Type B pancreatic cell (in vitro differentiated cells): Measurements from ENCODE around the gene TBXAS1. TPM values are rescaled to one million over a fixed set of nuclear protein-coding genes. Genes with fewer than 3 reads are reported as not detected.

Source experiments
- DNase-seq: peaks from one replicate; pipeline ENCODE4 v3.0.0; 2021; ENCODE audit warnings: mixed read lengths; ENCODE audit not compliant: unreplicated experiment; ENCODE audit errors: extremely low spot score
- H3K27ac Mint-ChIP-seq: 2 replicates; pipeline ENCODE4 v1.8.0; 2021; ENCODE audit warnings: mild to moderate bottlenecking, mixed read lengths
- H3K27me3 Mint-ChIP-seq: 2 replicates; pipeline ENCODE4 v1.8.0; 2021; ENCODE audit warnings: mixed read lengths
- H3K36me3 Mint-ChIP-seq: 2 replicates; pipeline ENCODE4 v1.8.0; 2021; ENCODE audit warnings: mixed read lengths
- H3K4me1 Mint-ChIP-seq: one replicate; pipeline ENCODE4 v1.8.0; 2021; ENCODE audit warnings: mixed read lengths; ENCODE audit not compliant: unreplicated experiment
- H3K4me3 Mint-ChIP-seq: 2 replicates; pipeline ENCODE4 v1.8.0; 2021; ENCODE audit warnings: mild to moderate bottlenecking, mixed read lengths
- H3K9me3 Mint-ChIP-seq: 2 replicates; pipeline ENCODE4 v1.8.0; 2021; ENCODE audit warnings: mixed read lengths
- total RNA-seq: library from RNA; stranded (reverse); gene quantifications from 2 replicates; pipeline ENCODE4 v1.2.1, GENCODE V29; 2021; ENCODE audit warnings: low replicate concordance
- TF ChIP-seq, protein P1 (sequence below): fragments of 200-600 bp; sonication (generic); conservative IDR thresholded peaks from 2 replicates; pipeline ENCODE4 v1.5.0; 2021; ENCODE audit warnings: antibody characterized with exemption, mild to moderate bottlenecking

TBXAS1 gene
- total RNA-seq, 1 donor from 2014 or later, result 5.8 TPM

- H3K36me3 Mint-ChIP-seq, result no peaks in the 10 kb centered on the region
- H3K27ac Mint-ChIP-seq, result peak overlapping the region; percentile 41
- H3K4me1 Mint-ChIP-seq, result peaks cover 25% of the 10 kb centered on the region
- peak overlapping the region; percentile 18 for H3K4me3 Mint-ChIP-seq
- TF ChIP-seq, protein P1, sequence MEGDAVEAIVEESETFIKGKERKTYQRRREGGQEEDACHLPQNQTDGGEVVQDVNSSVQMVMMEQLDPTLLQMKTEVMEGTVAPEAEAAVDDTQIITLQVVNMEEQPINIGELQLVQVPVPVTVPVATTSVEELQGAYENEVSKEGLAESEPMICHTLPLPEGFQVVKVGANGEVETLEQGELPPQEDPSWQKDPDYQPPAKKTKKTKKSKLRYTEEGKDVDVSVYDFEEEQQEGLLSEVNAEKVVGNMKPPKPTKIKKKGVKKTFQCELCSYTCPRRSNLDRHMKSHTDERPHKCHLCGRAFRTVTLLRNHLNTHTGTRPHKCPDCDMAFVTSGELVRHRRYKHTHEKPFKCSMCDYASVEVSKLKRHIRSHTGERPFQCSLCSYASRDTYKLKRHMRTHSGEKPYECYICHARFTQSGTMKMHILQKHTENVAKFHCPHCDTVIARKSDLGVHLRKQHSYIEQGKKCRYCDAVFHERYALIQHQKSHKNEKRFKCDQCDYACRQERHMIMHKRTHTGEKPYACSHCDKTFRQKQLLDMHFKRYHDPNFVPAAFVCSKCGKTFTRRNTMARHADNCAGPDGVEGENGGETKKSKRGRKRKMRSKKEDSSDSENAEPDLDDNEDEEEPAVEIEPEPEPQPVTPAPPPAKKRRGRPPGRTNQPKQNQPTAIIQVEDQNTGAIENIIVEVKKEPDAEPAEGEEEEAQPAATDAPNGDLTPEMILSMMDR, result no peak
- H3K9me3 Mint-ChIP-seq, result no peaks in the 10 kb centered on the region
- H3K27me3 Mint-ChIP-seq, result peaks cover 2% of the 10 kb centered on the region
- no peak for DNase-seq
These were observed 42.8 kb downstream of the TBXAS1 start for GRCh38 chr7:139871820-139872219.

- Mint-ChIP-seq H3K36me3 (no peaks in the 10 kb centered on the region), H3K27me3 (peaks cover 2% of the 10 kb centered on the region), H3K4me3 (no peak overlapping the region), H3K27ac (no peak overlapping the region), H3K9me3 (no peaks in the 10 kb centered on the region), H3K4me1 (peaks cover 26% of the 10 kb centered on the region)
- TF ChIP-seq, protein P1, result no peak
- no peak for DNase-seq
These were observed 44.7 kb downstream of the TBXAS1 start for GRCh38 chr7:139873593-139874301.

DNA sequence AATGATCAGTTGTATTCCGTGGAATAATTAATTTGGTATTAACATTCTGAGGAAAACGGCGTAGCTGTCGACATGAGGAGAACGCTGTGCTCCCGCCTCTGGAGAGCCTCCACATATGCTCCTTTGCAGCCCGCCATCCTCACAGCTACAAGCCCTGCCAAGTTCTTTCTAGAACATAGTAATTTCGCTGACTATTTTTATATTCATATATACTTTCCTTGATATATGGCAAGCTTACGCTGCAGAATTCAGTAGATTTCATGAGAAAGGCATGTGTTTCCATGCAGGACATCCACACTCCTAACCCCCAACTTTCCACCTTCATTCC, 45.2 kb downstream of the TBXAS1 start:
- TF ChIP-seq, protein P1, result no peak
- no peak overlapping the region for H3K4me3 Mint-ChIP-seq
- H3K4me1 Mint-ChIP-seq, result peaks cover 26% of the 10 kb centered on the region
- no peak for DNase-seq
- H3K9me3 Mint-ChIP-seq, result no peaks in the 10 kb centered on the region
- H3K27ac Mint-ChIP-seq, result no peak overlapping the region
- no peaks in the 10 kb centered on the region for H3K36me3 Mint-ChIP-seq
- H3K27me3 Mint-ChIP-seq, result peaks cover 2% of the 10 kb centered on the region

- Mint-ChIP-seq H3K36me3 (no peaks in the 10 kb centered on the region), H3K4me1 (peaks cover 23% of the 10 kb centered on the region), H3K27me3 (peaks cover 2% of the 10 kb centered on the region), H3K4me3 (no peak overlapping the region), H3K27ac (no peak overlapping the region), H3K9me3 (no peaks in the 10 kb centered on the region)
- no peak for DNase-seq
- TF ChIP-seq, protein P1, result no peak
These were observed 46.8 kb downstream of the TBXAS1 start for GRCh38 chr7:139875821-139876241.

- Mint-ChIP-seq H3K36me3 (no peaks in the 10 kb centered on the region), H3K4me3 (no peak overlapping the region), H3K27me3 (peaks cover 2% of the 10 kb centered on the region), H3K9me3 (no peaks in the 10 kb centered on the region), H3K27ac (no peak overlapping the region), H3K4me1 (peaks cover 13% of the 10 kb centered on the region)
- TF ChIP-seq, protein P1, result no peak
- DNase-seq, result no peak
These were observed 47.7 kb downstream of the TBXAS1 start for GRCh38 chr7:139876622-139877283.
